Measurements from ENCODE around the gene FMO2. TPM values are rescaled to one million over a fixed set of nuclear protein-coding genes. Genes with fewer than 3 reads are reported as not detected.

FMO2 gene
- total and polyA plus RNA-seq, 2 of the 8 experiments (the other 6 are each of a cell fraction or from before 2014, with no cell fraction given) = not detected

GRCh38 chr1:171206204-171206977 is 21.3 kb downstream of the FMO2 start:
- no peak for FAIRE-seq
- Histone ChIP-seq H3K27ac (ENCODE audit: low read depth, low read length) (no peak overlapping the region), H3K14ac (ENCODE audit: insufficient read length) (no peak overlapping the region), H2BK20ac (ENCODE audit: low read length) (no peak overlapping the region; the same call in 1 of the 2 replicates), H3K79me1 (ENCODE audit: low read depth, low read length) (no peaks in the 10 kb centered on the region), H3K4ac (replicated peaks; ENCODE audit: insufficient read length, low read depth, low read length) (no peak overlapping the region), H3K56ac (replicated peaks; ENCODE audit: insufficient read length, low read depth, low read length) (no peak overlapping the region), H2AK5ac (ENCODE audit: low read depth, low read length) (no peak overlapping the region), H3K18ac (ENCODE audit: extremely low read depth, low read length) (no peak overlapping the region), H2BK5ac (ENCODE audit: low read depth, low read length) (no peak overlapping the region), H4K5ac (ENCODE audit: insufficient read length, low read depth, low read length) (no peak overlapping the region), H3K4me2 (ENCODE audit: insufficient read depth in 1 of 2, low read depth in 2 of 2, low read length in 2 of 2) (no peak overlapping the region), H2BK12ac (ENCODE audit: low read depth, low read length) (no peak overlapping the region), H3K9me3 (ENCODE audit: insufficient read depth in 2 of 2, low read depth in 1 of 2, low read length in 1 of 2) (no peaks in the 10 kb centered on the region), H3K79me2 (ENCODE audit: control insufficient read depth in 1 of 2, insufficient read depth in 2 of 2, low read length in 2 of 2) (no peaks in the 10 kb centered on the region), H2AFZ (ENCODE audit: low read length) (no peak overlapping the region), H2BK15ac (ENCODE audit: low read length) (no peak overlapping the region), H3K9ac (replicated peaks in 1 of 4; ENCODE audit: extremely low read depth in 1 of 4, low read depth in 3 of 4, low read length in 3 of 4) (no peak overlapping the region), H3K4me1 (replicated peaks in 1 of 4; ENCODE audit: control insufficient read depth in 3 of 4, insufficient read depth in 4 of 4, low read length in 3 of 4) (peaks cover 0 to 12% (median 0%) of the 10 kb centered on the region in 4 experiments; a peak in 2 of 7 replicates), H4K91ac (replicated peaks; ENCODE audit: insufficient read length, low read length) (no peak overlapping the region), H3K36me3 (ENCODE audit: control insufficient read depth in 2 of 4, insufficient read depth in 4 of 4, low read length in 3 of 4) (no peaks in the 10 kb centered on the region), H3K23ac (ENCODE audit: insufficient read length) (no peak overlapping the region), H4K20me1 (replicated peaks in 1 of 2; ENCODE audit: control insufficient read depth in 1 of 2, insufficient read depth in 2 of 2, low read length in 2 of 2) (no peaks in the 10 kb centered on the region), H3K23me2 (ENCODE audit: low read depth, low read length) (no peaks in the 10 kb centered on the region), H3K27me3 (replicated peaks in 1 of 4; ENCODE audit: control insufficient read depth in 3 of 4, extremely low read depth in 1 of 4, insufficient read depth in 3 of 4, low read length in 3 of 4) (no peaks in the 10 kb centered on the region), H2BK120ac (replicated peaks; ENCODE audit: low read depth, low read length) (no peak overlapping the region), H3K4me3 (ENCODE audit: extremely low read depth in 1 of 4, insufficient read depth in 2 of 4, low read depth in 3 of 4, low read length in 4 of 4) (no peak overlapping the region), H4K8ac (ENCODE audit: extremely low read depth, insufficient read depth, low read length) (no peak overlapping the region)
- POLR2A ChIA-PET (ENCODE audit: partially characterized antibody) = interaction anchor here (0.6 to 1.1 kb wide), 2 partner anchors 9 to 187 kb away, joined by 3 to 4 read pairs; no protein-coding TSS in a partner anchor
- CTCF ChIA-PET (ENCODE audit: partially characterized antibody) = interaction anchor here (0.6 to 1.2 kb wide), 5 partner anchors 17 to 125 kb away, joined by 3 to 5 read pairs (median 3); no protein-coding TSS in a partner anchor
- 93% methylated on average over 3 of the region's 3 CpGs; no CpG with 5 or more reads in 1 of the 2 experiments for WGBS, 2 experiments (ENCODE audit: extremely low coverage in 1 of 2, insufficient coverage in 1 of 2, insufficient read length in 1 of 2, insufficient replicate concordance in 2 of 2, low coverage in 1 of 2, low lambda C conversion rate in 2 of 2, missing lambda C conversion rate in 1 of 2)
- DNase-seq (ENCODE audit: low read depth in 1 of 2, low spot score in 2 of 2) = no peak
- TF ChIP-seq SIN3A (conservative IDR thresholded peaks at IDR 0.05 in 1 of 2, IDR thresholded peaks at IDR 0.05 in 1 of 2; ENCODE audit: low read depth in 1 of 2, low read length in 2 of 2) (no peak), KDM5A (IDR thresholded peaks at IDR 0.05; ENCODE audit: low read length) (no peak), E2F6 (IDR thresholded peaks at IDR 0.05) (no peak), KDM1A (IDR thresholded peaks at IDR 0.05; ENCODE audit: borderline replicate concordance, low read length) (no peak), CTCF (IDR thresholded peaks at IDR 0.05; ENCODE audit: control extremely low read depth in 1 of 3, insufficient read depth in 1 of 3, low read depth in 1 of 3, low read length in 3 of 3) (no peak), KDM4A (IDR thresholded peaks at IDR 0.05; ENCODE audit: low read depth, low read length, severe bottlenecking) (no peak), SP4 (IDR thresholded peaks at IDR 0.05; ENCODE audit: low read length) (no peak), ASH2L (IDR thresholded peaks at IDR 0.05; ENCODE audit: low read length) (no peak), BRCA1 (IDR thresholded peaks at IDR 0.05; ENCODE audit: low read depth, low read length) (no peak)

All from H1 (cell line).